Measurements from ENCODE around the gene SAP130.
"Not testable (repeated sequence)": the region's sequence is repeated elsewhere in the genome, so short reads cannot be mapped to it uniquely, and the experiment has no call there.

The SAP130 gene

GRCh38 chr2:127945281-127945680 lies 82.6 kb downstream of the SAP130 start:
- DNase-seq: no peak

GRCh38 chr2:127943186-127943585 lies 84.7 kb downstream of the SAP130 start:
- no peak for DNase-seq

GRCh38 chr2:127942002-127942401 lies 85.9 kb downstream of the SAP130 start:
- no peak for DNase-seq

- DNase-seq: no peak
Measured at GRCh38 chr2:127941461-127941860, 86.4 kb downstream of the SAP130 start.

- DNase-seq: no peak
Measured at GRCh38 chr2:127940641-127941040, 87.2 kb downstream of the SAP130 start.

- DNase-seq: no peak
Measured at GRCh38 chr2:127935337-127935736, 92.5 kb downstream of the SAP130 start.

GRCh38 chr2:127932199-127932876 lies 95.5 kb downstream of the SAP130 start:
- no peak for DNase-seq

GRCh38 chr2:127929449-127929848 lies 98.4 kb downstream of the SAP130 start:
- DNase-seq: no peak

- no peak for DNase-seq
Measured at GRCh38 chr2:127927384-127927783, 100.5 kb downstream of the SAP130 start.

GRCh38 chr2:127917916-127918315 lies 109.9 kb downstream of the SAP130 start:
- DNase-seq: no peak

- no peak for DNase-seq
Measured at GRCh38 chr2:127913808-127914457, 113.9 kb downstream of the SAP130 start.

- no peak for DNase-seq
Measured at GRCh38 chr2:127911737-127912136, 116.1 kb downstream of the SAP130 start.

- DNase-seq: no peak
Measured at GRCh38 chr2:127910415-127910814, 117.4 kb downstream of the SAP130 start.

GRCh38 chr2:127909019-127909418 lies 118.8 kb downstream of the SAP130 start:
- DNase-seq: no peak

- not testable (repeated sequence) for DNase-seq
Measured at GRCh38 chr2:127907733-127908400, 120.0 kb downstream of the SAP130 start.

GRCh38 chr2:127906206-127906926 lies 121.5 kb downstream of the SAP130 start:
- no peak for DNase-seq

- no peak for DNase-seq
Measured at GRCh38 chr2:127901339-127902056, 126.4 kb downstream of the SAP130 start.

GRCh38 chr2:127897531-127898211 lies 130.2 kb downstream of the SAP130 start:
- no peak for DNase-seq

- no peak for DNase-seq
Measured at GRCh38 chr2:127893494-127893893, 134.4 kb downstream of the SAP130 start.

GRCh38 chr2:127893033-127893432 lies 134.8 kb downstream of the SAP130 start:
- no peak for DNase-seq

- DNase-seq: no peak
Measured at GRCh38 chr2:127891811-127892210, 136.0 kb downstream of the SAP130 start.
